ENCODE data around the gene DCAF5.
"Not testable (repeated sequence)": the region's sequence is repeated elsewhere in the genome, so short reads cannot be mapped to it uniquely, and the experiment has no call there.

DCAF5 gene

DNA sequence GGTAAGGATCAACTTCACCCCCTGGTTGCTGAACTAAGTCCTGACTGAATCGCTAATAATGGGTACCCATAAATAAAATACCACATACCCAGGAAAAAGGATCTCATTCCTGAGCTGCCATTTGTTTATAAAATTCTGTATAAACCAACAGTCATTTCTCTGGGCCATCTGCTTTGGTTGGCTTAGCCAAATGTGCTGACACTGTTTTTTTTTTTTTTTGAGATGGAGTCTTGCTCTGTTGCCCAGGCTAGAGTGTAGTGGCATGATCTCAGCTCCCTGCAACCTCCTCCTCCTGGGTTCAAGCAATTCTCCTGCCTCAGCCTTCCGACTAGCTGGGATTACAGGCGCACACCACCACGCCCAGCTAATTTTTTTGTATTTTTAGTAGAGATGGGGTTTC is 87.0 kb downstream of the DCAF5 start:
- DNase-seq: not testable (repeated sequence)

GRCh38 chr14:69064596-69064995 is 88.3 kb downstream of the DCAF5 start:
- no peak for DNase-seq

- DNase-seq: no peak
These were observed 93.0 kb downstream of the DCAF5 start for GRCh38 chr14:69059658-69060623.

DNA sequence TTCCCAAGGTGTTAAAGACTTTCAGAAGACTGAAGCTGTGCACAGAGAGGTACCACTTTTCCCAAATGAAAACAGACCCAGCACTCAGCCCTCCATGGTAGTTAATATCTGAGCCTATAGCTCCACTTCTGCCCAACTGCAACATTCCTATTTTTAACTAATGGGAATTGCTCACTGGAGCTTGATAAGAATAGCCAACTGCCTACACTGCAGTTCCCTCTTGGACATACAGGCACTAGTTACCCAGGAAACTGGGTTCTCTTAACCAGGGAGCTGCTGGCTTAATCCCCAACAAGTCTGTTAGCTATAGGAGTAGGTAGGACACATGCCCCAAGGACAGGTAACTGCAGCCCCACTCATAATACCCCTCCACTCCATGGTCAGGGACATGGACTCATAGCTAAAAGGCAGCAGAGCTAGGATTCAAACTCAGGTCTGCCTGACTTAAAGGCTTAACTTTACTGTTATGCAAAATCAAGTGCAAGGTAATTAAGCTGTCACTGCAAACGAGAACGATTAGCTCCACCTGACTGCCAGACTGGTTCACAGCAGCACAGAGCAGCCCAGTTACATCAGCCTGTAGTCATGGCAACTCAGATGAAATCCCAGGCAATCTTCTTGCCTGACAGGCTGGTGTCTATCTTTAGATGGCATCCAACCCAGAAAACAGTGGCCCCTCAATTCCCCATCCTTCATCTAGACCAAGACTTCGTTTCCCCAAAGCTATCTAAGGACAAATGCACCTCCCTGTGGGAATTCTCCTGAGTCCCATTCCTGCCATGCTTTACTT is 96.7 kb downstream of the DCAF5 start:
- no peak for DNase-seq

- DNase-seq: no peak
These were observed 97.8 kb downstream of the DCAF5 start for GRCh38 chr14:69055125-69055524.

DNA sequence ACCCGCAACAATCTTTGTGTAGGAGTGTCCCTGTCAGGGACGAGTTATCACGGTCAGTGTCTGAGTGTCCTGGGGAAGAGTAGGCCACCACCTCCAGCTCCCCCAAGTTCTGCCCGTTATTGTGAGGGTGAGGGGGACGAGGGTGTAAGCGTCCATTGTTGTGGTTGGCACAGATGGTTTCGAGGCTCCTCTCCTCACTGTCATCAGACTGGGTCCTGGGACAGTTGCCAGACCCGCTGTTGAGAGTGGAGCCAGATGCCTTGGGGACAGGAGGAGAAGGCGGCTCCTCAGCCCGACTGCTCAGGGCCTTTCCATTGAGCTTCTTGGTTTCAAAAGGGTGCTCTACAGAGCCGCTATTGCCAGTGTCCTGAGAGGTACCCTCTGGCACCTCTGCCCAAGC is 98.9 kb downstream of the DCAF5 start:
- DNase-seq: no peak

- DNase-seq: no peak
These were observed 100.7 kb downstream of the DCAF5 start for GRCh38 chr14:69052181-69052601.

DNA sequence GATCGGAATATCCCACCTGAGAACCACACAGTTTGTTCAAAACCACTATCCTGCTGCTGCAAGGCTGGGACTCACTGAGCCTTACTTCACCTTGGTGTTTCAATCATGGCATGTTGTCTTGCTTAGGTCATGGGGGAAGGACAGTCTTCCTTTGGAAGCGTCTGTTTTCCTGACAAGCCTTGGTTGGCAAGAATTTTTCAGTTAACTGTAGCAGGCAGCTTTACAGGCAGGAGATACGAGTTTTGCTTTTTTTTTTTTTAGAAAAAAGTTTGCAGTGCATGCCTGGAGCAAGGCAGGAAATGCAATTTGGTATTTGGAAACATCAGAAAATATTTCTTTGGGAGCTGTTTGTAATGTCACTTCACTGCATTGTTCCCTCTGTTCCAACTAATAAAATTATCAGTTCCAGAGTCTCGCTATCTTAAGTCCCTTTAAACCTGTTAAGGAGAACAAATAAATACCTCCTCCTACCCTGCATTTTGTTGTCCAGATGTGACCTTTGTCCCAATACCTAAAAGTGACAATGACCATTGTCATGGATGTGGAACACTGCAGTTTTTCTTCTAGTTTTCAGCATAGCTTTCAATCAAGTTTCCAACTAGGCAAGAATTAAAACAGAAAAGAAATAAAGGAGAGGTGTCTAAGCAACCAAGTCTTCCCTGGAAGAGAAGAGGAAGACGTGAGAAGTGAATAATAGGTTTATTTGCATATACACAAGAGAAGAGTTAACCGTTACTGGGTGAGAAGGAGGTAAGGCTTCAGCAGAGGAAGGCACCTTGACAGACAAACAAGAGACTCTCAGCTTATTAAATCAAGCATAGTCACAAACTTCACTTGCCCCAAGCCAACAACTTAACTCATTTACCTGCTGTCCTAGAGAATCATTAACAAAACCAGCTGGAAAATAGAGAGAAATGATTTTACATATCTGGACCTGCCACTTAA is 102.4 kb downstream of the DCAF5 start:
- no peak for DNase-seq

DNA sequence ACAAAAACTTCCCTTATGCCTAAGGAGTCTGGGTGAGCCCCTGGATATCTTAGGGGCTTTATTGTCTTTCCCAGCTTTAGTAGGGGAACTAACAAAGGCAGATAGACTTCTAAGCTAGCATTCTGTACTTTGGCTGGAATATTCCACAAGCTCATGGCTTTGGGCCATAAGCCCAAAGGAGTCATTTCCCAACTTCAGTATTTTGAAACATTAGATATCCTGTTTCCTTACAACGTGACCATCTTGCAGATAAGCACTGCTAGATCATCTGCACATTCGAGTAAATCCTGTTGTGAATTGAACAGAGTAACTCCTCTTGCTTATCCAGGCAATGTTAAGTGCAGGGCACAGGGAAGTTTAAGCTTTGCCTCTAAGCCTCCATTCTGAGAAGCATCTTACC is 103.2 kb downstream of the DCAF5 start:
- no peak for DNase-seq

GRCh38 chr14:69048456-69048855 is 104.5 kb downstream of the DCAF5 start:
- DNase-seq: peak; percentile 56

DNA sequence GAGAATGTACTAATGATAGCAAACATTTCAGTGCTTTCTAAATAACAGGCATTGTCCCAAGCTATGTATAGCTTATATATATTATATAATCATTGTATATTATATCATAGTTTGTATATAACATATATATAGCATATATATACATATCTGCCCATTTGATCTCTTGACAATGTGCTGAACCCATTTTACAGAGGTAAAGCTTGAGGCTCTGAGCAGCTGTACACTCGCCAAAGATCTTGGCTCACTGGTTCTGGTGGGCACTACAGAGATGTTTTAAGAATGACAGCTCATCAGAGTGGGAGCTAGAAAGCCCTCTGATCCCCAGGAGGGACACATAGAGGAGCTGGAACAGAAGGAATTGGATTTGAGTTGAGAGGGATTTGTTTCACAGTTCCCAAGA is 105.7 kb downstream of the DCAF5 start:
- no peak for DNase-seq

DNA sequence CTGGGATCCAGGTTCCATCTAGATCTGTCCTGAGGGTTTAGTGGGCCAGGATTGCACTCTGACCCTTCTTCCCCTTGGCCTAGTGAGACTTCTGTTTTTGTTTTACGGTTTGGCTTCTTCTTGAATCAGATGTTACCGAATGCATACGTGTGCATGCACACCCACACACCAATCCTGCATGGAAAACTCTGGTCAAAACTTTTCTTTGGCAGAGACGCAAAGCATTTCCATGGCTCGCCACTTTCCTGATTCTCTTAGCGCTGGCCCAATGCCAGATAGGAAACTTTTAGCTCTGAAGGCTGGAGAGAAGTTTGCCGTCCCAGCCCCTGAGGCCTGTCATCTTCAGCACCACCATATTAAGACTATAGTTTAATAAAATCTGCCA is 106.5 kb downstream of the DCAF5 start:
- no peak for DNase-seq

DNA sequence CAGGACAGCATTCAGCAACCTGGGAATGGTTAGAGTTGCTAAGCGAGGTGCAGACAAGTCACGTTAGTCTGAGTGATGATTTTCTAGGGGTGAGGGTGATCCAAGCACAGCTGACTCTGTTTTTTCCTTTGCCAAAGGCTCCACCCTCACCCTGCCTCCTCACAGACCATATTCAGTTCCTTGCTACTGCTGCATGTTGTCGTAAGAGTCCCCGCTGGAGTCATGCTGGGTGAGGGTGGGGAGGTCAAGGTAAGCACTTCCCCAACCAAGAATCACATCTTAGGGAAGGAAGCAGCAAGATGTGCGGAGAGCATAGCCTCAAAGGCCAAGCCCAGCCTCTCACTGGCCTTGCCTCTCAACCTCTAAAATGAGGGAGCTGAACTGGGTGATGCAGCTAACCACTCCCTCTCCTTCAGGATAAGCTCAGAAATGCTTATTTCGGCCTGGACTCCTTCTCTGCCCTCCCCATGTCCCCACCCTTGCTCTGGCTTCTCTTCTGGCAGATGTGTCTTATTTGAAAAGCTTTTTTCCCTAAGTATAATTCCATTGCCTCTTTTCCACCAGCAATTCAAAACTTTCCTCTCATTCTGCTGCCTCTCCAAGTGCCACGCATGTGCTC is 107.0 kb downstream of the DCAF5 start:
- no peak for DNase-seq

GRCh38 chr14:69044965-69045555 is 107.9 kb downstream of the DCAF5 start:
- DNase-seq: no peak

GRCh38 chr14:69044296-69044695 is 108.6 kb downstream of the DCAF5 start:
- no peak for DNase-seq

DNA sequence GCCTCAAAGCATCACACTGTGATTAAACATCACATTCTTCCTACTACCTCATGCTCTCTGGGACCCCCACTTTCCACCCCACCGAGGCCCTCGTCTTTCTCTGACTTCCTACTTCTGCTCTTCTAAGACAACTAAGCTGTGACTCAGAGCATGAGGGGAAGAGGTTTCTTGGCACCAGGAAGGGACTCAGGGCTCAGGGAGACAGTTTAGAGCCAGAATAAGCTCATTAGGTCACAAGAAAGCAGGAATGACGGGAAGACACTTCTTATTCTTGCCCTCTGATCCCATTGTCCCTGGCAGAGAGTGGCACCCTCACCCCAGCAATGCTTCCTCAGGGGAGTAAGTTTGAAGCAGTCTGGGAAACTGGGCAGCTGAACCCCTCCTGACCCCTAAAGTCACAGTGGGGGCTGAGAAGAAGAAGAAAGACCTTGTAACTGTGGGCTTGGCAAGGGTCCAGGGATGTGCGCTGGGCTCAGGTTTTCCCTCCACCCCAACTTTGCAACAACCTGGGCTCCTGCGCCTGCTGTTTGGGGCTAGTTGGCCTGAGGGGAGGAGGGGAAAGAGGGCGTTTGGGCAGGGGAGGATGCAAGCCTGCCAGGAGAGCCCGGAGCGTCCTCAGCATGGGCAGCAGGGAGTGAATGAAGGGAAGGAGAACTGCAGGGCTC is 109.2 kb downstream of the DCAF5 start:
- DNase-seq: no peak

DNA sequence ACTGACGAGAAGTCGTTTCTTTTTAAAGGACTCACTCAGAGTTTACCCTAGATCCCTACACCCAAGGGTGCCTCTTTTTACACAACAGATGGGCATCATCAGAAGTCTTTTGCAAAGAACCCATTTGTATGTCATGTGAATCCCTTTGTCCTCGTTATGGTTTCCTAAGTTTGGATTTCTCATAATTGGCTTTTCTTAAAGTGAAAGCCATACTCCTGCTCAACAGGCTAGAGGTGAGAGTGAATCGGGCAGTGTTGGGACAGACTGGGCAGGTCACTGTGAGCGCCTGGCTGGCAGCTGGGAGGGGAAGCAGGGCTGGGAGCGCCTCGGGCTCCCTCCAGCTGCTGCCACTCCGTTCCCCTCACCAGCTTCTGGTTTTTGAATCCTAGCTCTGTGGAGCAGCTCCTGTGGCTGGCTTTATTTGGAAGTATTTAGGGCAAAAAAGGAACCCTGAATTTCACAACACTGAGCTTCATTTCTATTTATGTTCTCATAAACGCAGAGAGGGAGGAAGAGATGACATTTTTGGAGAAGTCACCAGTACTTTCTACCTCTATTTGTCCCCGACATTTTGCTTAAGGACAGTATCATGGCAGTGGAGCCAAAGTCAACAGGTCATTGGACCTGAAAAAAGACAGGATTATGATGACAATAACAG is 110.0 kb downstream of the DCAF5 start:
- DNase-seq: no peak

DNA sequence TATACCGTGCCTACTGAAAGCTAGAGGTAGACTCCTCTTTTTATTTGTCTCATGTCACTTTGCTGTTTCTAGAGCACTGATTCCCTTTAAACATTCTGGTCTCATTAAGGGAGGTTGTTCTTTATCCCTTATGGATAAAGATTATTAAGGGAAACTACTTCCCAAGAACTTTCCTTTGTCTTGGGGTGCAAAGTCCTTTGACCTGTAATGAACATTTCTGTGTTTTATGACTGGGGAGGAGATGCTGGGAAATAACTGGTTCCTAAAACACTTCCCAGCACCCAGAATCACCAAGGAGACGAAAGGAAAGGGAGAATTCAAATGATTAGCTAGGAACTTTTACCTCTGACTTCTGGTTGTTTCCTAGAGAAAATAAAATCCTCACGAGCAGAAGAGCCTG is 110.6 kb downstream of the DCAF5 start:
- DNase-seq: no peak

DNA sequence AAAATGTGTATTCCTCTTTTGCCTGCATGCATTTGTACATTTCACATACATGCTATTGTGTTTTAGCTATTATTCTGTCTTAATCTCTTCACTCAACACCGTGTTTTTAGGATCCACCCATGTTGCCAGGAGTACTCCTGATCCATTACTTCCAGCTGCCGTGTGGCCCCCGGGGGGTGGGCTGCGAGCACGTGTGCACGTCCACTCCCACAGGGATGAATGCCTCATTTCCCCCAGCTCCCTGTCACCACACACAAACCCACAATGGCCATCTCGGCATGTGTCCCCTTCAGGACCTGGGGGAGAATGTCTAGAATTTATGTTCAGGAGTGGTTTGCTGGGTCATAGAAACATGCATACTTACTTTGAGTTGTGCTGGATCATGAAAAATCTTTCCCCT is 111.1 kb downstream of the DCAF5 start:
- no peak for DNase-seq

DNA sequence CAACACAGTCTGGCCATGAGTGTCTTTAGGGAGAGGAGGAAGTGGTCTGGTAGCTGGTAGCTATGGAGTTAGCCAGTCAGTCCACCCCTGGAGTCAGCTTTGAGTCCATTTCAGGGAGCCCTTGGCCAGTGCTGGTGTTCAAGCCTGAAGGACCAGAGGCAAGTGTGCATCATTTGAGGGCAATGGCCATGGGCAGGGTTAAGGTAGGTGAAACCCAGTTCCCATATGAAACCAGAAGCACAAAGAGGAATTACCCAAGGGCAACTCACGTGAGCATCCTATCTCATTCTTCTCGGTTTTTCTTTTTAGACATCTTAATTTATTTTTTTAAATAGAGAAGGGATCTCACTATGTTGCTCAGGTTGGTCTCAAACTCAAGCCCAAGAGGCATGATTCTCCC is 112.6 kb downstream of the DCAF5 start:
- DNase-seq: no peak

GRCh38 chr14:69039288-69039628 is 113.7 kb downstream of the DCAF5 start:
- DNase-seq: no peak

All from CD4-positive, alpha-beta T cell treated with Interleukin-17A for 4 hours (primary cell).